HL-60 (cell line): ENCODE data around the gene ZNF557.

ENCODE experiments used
- DNase-seq, 2 experiments: peaks; one replicate each; pipeline ENCODE4 v3.0.0-alpha.2; 2010 to 2020; ENCODE audit warnings: low read depth in 1 of 2, low spot score in 1 of 2
- H3K27ac ChIP-seq: fragments of 250-450 bp; sonication (Bioruptor Pico); replicated peaks from 2 replicates; pipeline ENCODE4 v1.5.1; 2020; ENCODE audit warnings: mild to moderate bottlenecking, moderate library complexity
- H3K27me3 ChIP-seq: fragments of 250-450 bp; sonication (Bioruptor Pico); 2 replicates; pipeline ENCODE4 v1.5.1; 2021; ENCODE audit warnings: mild to moderate bottlenecking, moderate library complexity; ENCODE audit not compliant: insufficient read depth, poor library complexity, severe bottlenecking
- H3K4me3 ChIP-seq: replicated peaks from 2 replicates; pipeline ENCODE4 v1.5.1; 2011; ENCODE audit warnings: mild to moderate bottlenecking, control low read depth, low read length; ENCODE audit not compliant: insufficient read depth
- GABPA ChIP-seq: IDR thresholded peaks from 2 replicates; pipeline ENCODE4 v1.6.1; 2012; ENCODE audit warnings: low read depth
- POLR2AphosphoS5 ChIP-seq: IDR thresholded peaks from 2 replicates; pipeline ENCODE4 v1.6.1; 2012; ENCODE audit warnings: low read depth
- SPI1 ChIP-seq: IDR thresholded peaks from 2 replicates; pipeline ENCODE4 v1.6.1; 2012; ENCODE audit warnings: low read depth, mild to moderate bottlenecking, borderline replicate concordance
- TF ChIP-seq, protein P1 (sequence below): IDR thresholded peaks from one replicate; pipeline ENCODE4 v1.5.1; 2011; ENCODE audit warnings: low read length, control low read depth, inconsistent platforms; ENCODE audit not compliant: insufficient read depth
- TF ChIP-seq, protein P2 (sequence below): IDR thresholded peaks from 2 replicates; pipeline ENCODE4 v1.6.1; 2012; ENCODE audit warnings: low read depth; ENCODE audit not compliant: insufficient replicate concordance

Gene ZNF557

DNA sequence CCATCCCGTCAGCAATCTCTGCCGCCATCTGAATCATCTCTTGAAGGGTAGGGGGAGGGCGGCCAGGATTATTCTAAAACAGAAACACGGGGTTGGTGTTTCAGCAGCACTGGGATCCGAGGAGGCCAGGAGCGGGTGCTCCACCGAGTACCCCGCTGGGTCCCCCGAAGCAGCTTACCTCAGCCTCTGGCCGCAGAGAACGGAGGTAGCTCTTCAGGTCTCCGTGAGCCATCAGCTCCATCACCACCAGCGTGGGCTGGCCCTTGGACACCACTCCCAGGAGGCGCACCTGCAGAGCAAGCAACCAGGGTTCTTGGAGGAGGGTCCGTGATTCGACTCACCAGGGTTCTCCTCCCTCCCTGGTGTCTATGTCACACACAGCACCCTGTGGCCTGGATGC, 53.2 kb downstream of the ZNF557 start:
- Histone ChIP-seq H3K27me3 (no peaks in the 10 kb centered on the region), H3K27ac (no peak overlapping the region), H3K4me3 (no peak overlapping the region)
- TF ChIP-seq, protein P1, sequence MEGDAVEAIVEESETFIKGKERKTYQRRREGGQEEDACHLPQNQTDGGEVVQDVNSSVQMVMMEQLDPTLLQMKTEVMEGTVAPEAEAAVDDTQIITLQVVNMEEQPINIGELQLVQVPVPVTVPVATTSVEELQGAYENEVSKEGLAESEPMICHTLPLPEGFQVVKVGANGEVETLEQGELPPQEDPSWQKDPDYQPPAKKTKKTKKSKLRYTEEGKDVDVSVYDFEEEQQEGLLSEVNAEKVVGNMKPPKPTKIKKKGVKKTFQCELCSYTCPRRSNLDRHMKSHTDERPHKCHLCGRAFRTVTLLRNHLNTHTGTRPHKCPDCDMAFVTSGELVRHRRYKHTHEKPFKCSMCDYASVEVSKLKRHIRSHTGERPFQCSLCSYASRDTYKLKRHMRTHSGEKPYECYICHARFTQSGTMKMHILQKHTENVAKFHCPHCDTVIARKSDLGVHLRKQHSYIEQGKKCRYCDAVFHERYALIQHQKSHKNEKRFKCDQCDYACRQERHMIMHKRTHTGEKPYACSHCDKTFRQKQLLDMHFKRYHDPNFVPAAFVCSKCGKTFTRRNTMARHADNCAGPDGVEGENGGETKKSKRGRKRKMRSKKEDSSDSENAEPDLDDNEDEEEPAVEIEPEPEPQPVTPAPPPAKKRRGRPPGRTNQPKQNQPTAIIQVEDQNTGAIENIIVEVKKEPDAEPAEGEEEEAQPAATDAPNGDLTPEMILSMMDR = no peak
- TF ChIP-seq POLR2AphosphoS5 (no peak), GABPA (no peak), SPI1 (no peak)
- no peak for DNase-seq

DNA sequence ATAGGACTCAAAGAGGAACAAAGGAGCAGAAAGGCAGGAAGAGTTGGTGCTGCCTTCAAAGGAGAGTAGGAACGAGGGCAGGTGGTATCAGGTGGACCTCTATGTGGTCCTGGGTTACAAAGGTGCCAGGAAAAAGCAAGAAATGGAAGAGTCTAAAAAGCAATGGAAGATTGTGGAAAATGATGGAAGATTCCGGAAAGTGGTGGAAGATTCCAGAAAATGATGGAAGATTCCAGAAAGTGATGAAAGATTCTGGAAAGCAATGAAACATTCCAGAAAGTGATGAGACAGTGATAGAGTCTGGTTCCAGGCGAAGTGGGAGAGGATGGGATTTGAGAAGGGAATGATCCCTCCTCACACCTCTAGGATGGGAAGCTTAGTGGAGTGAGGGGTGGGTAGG, 55.3 kb downstream of the ZNF557 start:
- Histone ChIP-seq H3K27me3 (no peaks in the 10 kb centered on the region), H3K4me3 (no peak overlapping the region), H3K27ac (no peak overlapping the region)
- DNase-seq = no peak
- TF ChIP-seq, protein P1 = no peak
- no peak for TF ChIP-seq POLR2AphosphoS5
- no peak for TF ChIP-seq SPI1
- TF ChIP-seq, protein P2, sequence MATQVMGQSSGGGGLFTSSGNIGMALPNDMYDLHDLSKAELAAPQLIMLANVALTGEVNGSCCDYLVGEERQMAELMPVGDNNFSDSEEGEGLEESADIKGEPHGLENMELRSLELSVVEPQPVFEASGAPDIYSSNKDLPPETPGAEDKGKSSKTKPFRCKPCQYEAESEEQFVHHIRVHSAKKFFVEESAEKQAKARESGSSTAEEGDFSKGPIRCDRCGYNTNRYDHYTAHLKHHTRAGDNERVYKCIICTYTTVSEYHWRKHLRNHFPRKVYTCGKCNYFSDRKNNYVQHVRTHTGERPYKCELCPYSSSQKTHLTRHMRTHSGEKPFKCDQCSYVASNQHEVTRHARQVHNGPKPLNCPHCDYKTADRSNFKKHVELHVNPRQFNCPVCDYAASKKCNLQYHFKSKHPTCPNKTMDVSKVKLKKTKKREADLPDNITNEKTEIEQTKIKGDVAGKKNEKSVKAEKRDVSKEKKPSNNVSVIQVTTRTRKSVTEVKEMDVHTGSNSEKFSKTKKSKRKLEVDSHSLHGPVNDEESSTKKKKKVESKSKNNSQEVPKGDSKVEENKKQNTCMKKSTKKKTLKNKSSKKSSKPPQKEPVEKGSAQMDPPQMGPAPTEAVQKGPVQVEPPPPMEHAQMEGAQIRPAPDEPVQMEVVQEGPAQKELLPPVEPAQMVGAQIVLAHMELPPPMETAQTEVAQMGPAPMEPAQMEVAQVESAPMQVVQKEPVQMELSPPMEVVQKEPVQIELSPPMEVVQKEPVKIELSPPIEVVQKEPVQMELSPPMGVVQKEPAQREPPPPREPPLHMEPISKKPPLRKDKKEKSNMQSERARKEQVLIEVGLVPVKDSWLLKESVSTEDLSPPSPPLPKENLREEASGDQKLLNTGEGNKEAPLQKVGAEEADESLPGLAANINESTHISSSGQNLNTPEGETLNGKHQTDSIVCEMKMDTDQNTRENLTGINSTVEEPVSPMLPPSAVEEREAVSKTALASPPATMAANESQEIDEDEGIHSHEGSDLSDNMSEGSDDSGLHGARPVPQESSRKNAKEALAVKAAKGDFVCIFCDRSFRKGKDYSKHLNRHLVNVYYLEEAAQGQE = no peak
- TF ChIP-seq GABPA = no peak

DNA sequence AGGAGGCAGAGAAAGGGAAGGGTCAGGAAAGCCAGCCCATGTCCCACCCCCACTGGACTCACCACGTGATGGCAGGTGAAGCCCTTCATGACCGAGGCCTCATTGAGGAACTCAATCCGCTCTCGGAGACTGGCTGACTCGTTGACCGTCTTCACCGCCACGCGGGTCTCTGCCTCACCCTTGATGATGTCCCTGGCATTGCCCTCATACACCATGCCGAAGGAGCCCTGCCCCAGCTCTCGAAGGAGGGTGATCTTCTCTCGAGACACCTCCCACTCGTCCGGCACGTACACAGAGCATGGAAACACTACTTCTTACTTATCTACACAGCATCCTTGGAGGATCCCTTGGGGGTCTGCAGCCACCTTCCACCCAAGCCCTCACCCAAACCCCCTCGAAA, 55.7 kb downstream of the ZNF557 start:
- DNase-seq = no peak

More for the DNA sequence above, 55.7 kb downstream of the ZNF557 start:
- H3K27me3 ChIP-seq = no peaks in the 10 kb centered on the region
- H3K27ac ChIP-seq = no peak overlapping the region
- TF ChIP-seq, protein P2 = no peak
- TF ChIP-seq GABPA (no peak), SPI1 (no peak), POLR2AphosphoS5 (no peak)
- TF ChIP-seq, protein P1 = no peak
- H3K4me3 ChIP-seq = no peak overlapping the region
